GM21528 (cell line): Measurements from ENCODE around the gene PLK5.
"Not testable (repeated sequence)": the region's sequence is repeated elsewhere in the genome, so short reads cannot be mapped to it uniquely, and the experiment has no call there.

Experiments used
- ATAC-seq: cut with Tn5 transposase; IDR thresholded peaks from one replicate; pipeline ENCODE4 v1.9.1; 2021; ENCODE audit warnings: mild to moderate bottlenecking, moderate library complexity; ENCODE audit not compliant: unreplicated experiment, low FRiP score

The PLK5 gene

GRCh38 chr19:1522061-1522460, 1.8 kb upstream of the PLK5 start:
- no peak for ATAC-seq

- no peak for ATAC-seq
These were observed 1.0 kb upstream of the PLK5 start for GRCh38 chr19:1522838-1523237.

GRCh38 chr19:1524287-1524971, 552 bp downstream of the PLK5 start:
- no peak for ATAC-seq

GRCh38 chr19:1524972-1525325, 1.1 kb downstream of the PLK5 start:
- ATAC-seq = no peak

GRCh38 chr19:1525343-1525742, 1.5 kb downstream of the PLK5 start:
- no peak for ATAC-seq

- ATAC-seq = no peak
These were observed 2.3 kb downstream of the PLK5 start for GRCh38 chr19:1526066-1526778.

- no peak for ATAC-seq
These were observed 3.2 kb downstream of the PLK5 start for GRCh38 chr19:1526979-1527649.

GRCh38 chr19:1527650-1528309, 3.9 kb downstream of the PLK5 start:
- no peak for ATAC-seq

- ATAC-seq = no peak
These were observed 4.9 kb downstream of the PLK5 start for GRCh38 chr19:1528596-1529429.

- no peak for ATAC-seq
These were observed 5.5 kb downstream of the PLK5 start for GRCh38 chr19:1529430-1529816.

- not testable (repeated sequence) for ATAC-seq
These were observed 7.0 kb downstream of the PLK5 start for GRCh38 chr19:1530856-1531255.

- ATAC-seq = no peak
These were observed 7.7 kb downstream of the PLK5 start for GRCh38 chr19:1531587-1531986.

GRCh38 chr19:1532003-1532402, 8.1 kb downstream of the PLK5 start:
- no peak for ATAC-seq

GRCh38 chr19:1533510-1534150, 9.8 kb downstream of the PLK5 start:
- ATAC-seq = no peak

GRCh38 chr19:1534972-1535371, 11.1 kb downstream of the PLK5 start:
- ATAC-seq = no peak

- ATAC-seq = not testable (repeated sequence)
These were observed 11.8 kb downstream of the PLK5 start for GRCh38 chr19:1535699-1536098.

- ATAC-seq = no peak
These were observed 15.1 kb downstream of the PLK5 start for GRCh38 chr19:1538978-1539377.

- ATAC-seq = not testable (repeated sequence)
These were observed 15.9 kb downstream of the PLK5 start for GRCh38 chr19:1539749-1540148.

GRCh38 chr19:1540365-1540925, 16.6 kb downstream of the PLK5 start:
- ATAC-seq = no peak
